ENCODE data around the gene ING5.
"Not testable (repeated sequence)": the region's sequence is repeated elsewhere in the genome, so short reads cannot be mapped to it uniquely, and the experiment has no call there.

Gene ING5

GRCh38 chr2:241739177-241739576, 37.3 kb downstream of the ING5 start:
- DNase-seq (ENCODE audit: low read depth): no peak

GRCh38 chr2:241739651-241740050, 37.8 kb downstream of the ING5 start:
- peak; percentile 58 for DNase-seq (ENCODE audit: low read depth)

GRCh38 chr2:241741016-241741415, 39.2 kb downstream of the ING5 start:
- no peak for DNase-seq (ENCODE audit: low read depth)

- DNase-seq (ENCODE audit: low read depth): no peak
Observed at GRCh38 chr2:241742320-241742939, 40.6 kb downstream of the ING5 start.

GRCh38 chr2:241743008-241743407, 41.2 kb downstream of the ING5 start:
- DNase-seq (ENCODE audit: low read depth): not testable (repeated sequence)

- no peak for DNase-seq (ENCODE audit: low read depth)
Observed at GRCh38 chr2:241743620-241744019, 41.8 kb downstream of the ING5 start.

- DNase-seq (ENCODE audit: low read depth): no peak
Observed at GRCh38 chr2:241744028-241744754, 42.4 kb downstream of the ING5 start.

GRCh38 chr2:241745276-241745675, 43.4 kb downstream of the ING5 start:
- no peak for DNase-seq (ENCODE audit: low read depth)

- no peak for DNase-seq (ENCODE audit: low read depth)
Observed at GRCh38 chr2:241746084-241746483, 44.2 kb downstream of the ING5 start.

- DNase-seq (ENCODE audit: low read depth): no peak
Observed at GRCh38 chr2:241748468-241749256, 46.8 kb downstream of the ING5 start.

- DNase-seq (ENCODE audit: low read depth): no peak
Observed at GRCh38 chr2:241750076-241750840, 48.4 kb downstream of the ING5 start.

- no peak for DNase-seq (ENCODE audit: low read depth)
Observed at GRCh38 chr2:241751152-241751551, 49.3 kb downstream of the ING5 start.

GRCh38 chr2:241751776-241752175, 49.9 kb downstream of the ING5 start:
- no peak for DNase-seq (ENCODE audit: low read depth)

- DNase-seq (ENCODE audit: low read depth): no peak
Observed at GRCh38 chr2:241752253-241752652, 50.4 kb downstream of the ING5 start.

GRCh38 chr2:241752689-241753276, 50.9 kb downstream of the ING5 start:
- no peak for DNase-seq (ENCODE audit: low read depth)

GRCh38 chr2:241753493-241753892, 51.7 kb downstream of the ING5 start:
- no peak for DNase-seq (ENCODE audit: low read depth)

- no peak for DNase-seq (ENCODE audit: low read depth)
Observed at GRCh38 chr2:241754042-241754441, 52.2 kb downstream of the ING5 start.

- no peak for DNase-seq (ENCODE audit: low read depth)
Observed at GRCh38 chr2:241755166-241755565, 53.3 kb downstream of the ING5 start.

- DNase-seq (ENCODE audit: low read depth): no peak
Observed at GRCh38 chr2:241755777-241756176, 53.9 kb downstream of the ING5 start.

- no peak for DNase-seq (ENCODE audit: low read depth)
Observed at GRCh38 chr2:241759067-241759807, 57.4 kb downstream of the ING5 start.

GRCh38 chr2:241759893-241760292, 58.1 kb downstream of the ING5 start:
- not testable (repeated sequence) for DNase-seq (ENCODE audit: low read depth)
